ENCODE data around the gene AXDND1. TPM values are rescaled to one million over a fixed set of nuclear protein-coding genes. Genes with fewer than 3 reads are reported as not detected.
"Not testable (repeated sequence)": the region's sequence is repeated elsewhere in the genome, so short reads cannot be mapped to it uniquely, and the experiment has no call there.

The AXDND1 gene
- total RNA-seq, 1 donor from 2014 or later = 7.5 TPM

DNA sequence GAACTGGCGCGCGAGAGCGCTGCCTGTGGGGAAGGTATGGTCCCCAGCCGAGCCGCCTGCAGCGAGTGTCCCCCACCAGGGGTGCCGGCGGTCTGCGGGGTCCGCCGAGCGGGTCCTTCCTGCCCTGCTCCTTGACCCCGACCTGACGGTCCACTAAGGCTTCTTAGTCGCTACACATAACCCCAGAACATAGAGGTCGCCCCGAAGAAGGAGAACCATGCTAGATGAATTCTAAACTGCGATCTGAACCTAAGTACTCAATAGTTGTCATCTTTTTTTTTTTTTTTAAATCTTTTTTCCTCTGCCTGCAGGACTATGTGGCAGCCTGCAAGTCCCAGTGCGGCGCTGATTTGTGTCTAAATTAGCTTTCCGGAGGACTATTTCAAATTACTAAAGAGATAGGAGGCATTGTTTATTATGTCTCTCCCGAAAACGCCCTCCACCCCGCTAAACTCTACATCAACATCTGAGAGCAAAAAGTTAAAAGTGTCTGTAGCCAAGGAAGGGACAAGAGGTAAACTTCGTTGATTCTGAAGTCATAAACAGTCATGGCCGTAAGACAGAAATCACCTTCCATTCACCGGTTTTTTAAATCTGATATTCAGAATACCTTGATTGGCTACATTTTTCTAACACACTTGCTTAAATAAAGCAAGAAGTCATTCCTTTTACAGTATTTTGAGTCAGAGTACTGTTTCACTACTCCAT lies 476 bp downstream of the AXDND1 start:
- DNase-seq (ENCODE audit: low spot score) = no peak

DNA sequence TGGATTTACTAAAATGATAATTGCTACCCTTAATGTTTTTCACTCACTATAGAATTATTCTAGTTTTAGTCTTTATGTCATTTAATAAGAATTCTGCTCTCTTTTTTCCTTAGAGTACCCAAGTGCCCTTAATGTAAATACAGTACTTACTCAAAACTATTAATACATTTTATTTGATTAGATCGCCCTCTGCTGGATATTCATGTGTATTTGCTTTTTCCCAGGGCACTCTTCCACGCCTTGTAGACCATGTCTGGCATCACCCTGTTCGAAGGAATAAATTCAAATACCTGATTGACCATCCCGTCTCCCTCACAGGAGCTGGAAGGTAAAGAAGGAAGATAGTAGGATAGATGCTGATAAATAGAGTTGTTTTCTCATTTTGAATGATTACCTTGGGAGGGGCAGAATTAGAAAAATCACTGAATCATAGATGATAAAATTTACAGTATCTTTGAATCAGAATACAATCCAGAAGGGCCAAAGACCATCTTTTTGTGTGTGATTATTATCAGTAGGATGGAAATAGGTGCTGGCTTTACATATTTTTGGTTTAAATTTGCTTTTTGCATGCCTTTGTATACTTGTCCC lies 4.1 kb downstream of the AXDND1 start:
- peak; percentile 77 for DNase-seq (ENCODE audit: low spot score)

DNA sequence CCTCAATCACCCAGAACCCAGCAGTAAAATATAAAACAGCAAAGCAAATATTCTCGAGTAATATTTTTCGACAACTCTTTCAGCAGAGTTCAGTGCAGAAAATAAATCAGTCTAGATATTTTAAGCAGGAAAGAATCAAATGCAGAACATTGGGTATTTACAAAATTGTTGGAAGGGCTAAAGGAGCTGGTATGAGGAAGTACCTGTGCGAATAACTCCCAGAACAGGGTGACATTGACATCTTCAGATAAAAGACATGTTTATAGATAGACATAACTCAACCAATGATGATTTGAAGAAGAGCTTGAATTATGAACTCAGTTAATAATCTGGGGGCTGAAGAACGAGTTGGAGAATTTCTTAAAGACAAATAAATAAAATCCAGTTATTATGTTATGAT lies 6.4 kb downstream of the AXDND1 start:
- DNase-seq (ENCODE audit: low spot score) = no peak

DNA sequence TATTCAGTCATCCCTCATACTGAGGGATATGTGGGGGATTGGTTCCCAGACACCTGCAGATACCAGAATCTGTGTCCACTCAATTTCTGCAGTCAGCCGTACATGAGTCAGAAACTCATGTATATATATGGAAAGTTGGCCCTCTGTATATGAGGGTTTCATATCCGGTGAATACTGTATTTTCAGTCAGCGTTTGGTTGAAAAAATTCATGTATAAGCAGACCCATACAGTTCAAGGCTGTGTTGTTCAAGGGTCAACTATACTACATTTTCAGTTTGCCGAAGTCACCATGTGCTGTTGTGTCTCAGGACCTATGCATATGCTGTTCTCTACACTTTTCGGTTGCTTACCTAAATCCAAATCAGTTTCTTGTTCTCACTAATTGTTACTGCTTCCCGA lies 10.5 kb downstream of the AXDND1 start:
- DNase-seq (ENCODE audit: low spot score) = no peak

DNA sequence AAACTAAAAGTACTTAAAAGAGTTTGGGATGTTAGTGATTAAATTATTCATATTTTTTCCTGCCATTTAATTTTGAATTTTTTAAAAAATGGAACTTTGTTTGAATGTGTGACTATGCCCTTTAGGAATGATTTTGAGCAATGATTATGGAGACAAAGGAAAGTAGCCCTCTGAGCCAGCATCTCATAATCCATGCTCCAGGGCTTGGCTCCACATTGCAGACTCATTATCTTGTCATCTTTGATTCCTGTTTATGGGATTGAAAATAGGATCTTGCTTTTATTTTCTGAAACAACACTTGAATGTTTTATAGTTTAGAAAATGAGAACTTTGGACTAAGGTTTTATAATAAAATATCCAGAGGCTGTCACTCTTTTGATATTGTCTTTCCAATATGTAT lies 14.5 kb downstream of the AXDND1 start:
- no peak for DNase-seq (ENCODE audit: low spot score)

DNA sequence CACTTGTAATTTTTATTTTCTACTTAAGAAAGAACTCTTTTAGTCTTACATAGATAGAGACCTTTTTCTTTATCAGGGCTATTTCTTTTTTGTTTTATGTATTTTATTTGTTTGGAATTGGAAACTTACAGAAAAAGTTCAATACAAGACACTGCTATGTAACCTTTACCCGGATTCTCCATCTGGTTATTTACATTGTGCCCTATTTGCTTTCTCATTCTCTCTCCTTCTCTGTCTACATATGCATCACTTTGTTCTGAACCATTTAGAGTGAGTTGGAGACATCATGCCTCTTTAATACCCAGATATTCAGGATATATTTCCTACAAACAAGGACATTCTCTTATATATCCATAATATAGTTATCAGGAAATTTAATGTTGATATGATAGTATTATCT lies 18.3 kb downstream of the AXDND1 start:
- no peak for DNase-seq (ENCODE audit: low spot score)

DNA sequence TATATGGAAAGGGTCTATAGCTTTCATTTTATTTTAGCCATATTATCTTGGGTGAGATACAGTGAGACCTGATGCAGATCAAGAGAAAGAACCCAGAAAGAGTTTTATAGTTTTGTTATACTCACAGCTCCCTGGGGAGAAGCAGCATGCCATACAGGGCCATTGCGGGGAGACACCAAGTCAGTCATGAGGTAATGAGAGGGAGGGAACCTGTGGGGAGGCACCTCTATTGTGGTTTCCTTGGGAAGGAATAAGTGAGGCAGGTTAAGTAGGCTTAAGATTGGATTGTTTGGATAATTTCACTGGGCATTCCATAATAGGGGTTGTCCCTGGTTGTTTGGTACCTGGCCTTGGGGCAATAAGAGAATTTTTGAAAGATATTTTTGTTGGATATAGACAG lies 19.7 kb downstream of the AXDND1 start:
- DNase-seq (ENCODE audit: low spot score) = no peak

DNA sequence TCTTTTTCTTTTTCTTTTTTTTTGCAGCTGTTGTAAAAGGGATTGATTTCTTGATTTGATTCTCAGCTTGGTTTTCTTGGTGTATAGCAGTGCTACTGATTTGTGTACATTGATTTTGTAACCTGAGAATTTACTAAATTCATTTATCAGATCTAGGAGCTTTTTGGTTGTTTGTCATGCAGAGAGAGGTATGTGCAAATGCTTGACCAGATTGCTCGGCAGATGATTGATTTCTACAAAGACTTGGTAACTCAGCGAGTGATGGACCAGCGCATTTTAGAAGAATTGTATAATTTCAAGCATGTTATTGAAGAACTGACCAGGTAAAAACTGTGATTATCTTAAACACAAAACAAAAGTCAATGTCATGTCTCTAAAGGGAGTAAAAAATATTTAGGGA lies 27.9 kb downstream of the AXDND1 start:
- no peak for DNase-seq (ENCODE audit: low spot score)

DNA sequence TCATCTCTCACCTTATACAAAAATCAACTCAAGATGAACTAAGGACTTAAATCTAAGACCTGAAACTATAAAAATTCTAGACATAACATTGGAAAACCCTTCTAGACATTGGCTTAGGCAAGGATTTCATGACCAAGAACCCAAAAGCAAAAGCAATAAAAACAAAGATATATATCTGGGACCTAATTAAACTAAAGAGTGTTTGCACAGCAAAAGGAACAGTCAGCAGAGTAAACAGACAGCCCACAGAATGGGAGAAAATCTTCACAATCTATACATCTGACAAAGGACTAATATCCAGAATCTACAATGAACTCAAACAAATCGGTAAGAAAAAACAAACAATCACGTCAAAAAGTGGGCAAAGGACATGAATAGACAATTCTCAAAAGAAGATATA lies 33.6 kb downstream of the AXDND1 start:
- DNase-seq (ENCODE audit: low spot score) = not testable (repeated sequence)

DNA sequence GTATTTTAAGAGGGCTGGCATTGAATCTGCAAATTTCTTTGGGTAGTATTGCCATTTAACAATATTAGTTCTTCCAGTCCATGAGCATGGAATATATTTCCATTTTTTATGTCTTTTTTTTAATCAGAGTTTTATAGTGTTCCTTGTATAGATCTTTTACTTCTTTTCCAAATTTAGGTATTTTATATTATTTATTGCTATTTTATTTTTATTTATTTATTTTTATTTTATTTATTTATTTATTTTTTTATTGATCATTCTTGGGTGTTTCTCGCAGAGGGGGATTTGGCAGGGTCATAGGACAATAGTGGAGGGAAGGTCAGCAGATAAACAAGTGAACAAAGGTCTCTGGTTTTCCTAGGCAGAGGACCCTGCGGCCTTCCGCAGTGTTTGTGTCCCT lies 52.0 kb downstream of the AXDND1 start:
- not testable (repeated sequence) for DNase-seq (ENCODE audit: low spot score)

DNA sequence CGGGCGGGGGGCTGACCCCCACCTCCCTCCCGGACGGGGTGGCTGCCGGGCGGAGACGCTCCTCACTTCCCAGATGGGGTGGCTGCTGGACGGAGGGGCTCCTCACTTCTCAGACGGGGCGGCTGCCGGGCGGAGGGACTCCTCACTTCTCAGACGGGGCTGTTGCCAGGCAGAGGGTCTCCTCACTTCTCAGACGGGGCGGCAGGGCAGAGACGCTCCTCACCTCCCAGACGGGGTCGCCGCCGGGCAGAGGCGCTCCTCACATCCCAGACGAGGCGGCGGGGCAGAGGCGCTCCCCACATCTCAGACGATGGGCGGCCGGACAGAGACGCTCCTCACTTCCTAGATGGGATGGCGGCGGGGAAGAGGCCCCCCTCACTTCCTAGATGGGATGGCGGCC lies 52.9 kb downstream of the AXDND1 start:
- not testable (repeated sequence) for DNase-seq (ENCODE audit: low spot score)

DNA sequence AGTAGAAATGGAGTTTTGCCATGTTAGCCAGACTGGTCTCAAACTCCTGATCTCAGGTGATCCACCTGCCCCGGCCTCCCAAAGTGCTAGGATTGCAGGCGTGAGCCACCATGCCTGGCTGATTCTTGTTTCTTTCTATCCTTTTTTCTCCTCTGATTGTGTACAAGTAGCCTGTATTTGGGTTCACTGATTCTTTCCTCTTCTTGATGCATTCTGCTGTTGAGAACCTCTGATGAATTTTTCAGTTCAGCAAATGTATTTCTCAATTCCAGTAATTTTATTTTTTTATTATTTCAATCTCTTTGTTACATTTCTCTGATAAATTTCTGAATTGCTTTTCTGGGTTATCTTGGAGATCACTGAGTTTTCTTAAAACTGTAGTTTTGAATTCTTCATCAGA lies 58.8 kb downstream of the AXDND1 start:
- DNase-seq (ENCODE audit: low spot score) = no peak

DNA sequence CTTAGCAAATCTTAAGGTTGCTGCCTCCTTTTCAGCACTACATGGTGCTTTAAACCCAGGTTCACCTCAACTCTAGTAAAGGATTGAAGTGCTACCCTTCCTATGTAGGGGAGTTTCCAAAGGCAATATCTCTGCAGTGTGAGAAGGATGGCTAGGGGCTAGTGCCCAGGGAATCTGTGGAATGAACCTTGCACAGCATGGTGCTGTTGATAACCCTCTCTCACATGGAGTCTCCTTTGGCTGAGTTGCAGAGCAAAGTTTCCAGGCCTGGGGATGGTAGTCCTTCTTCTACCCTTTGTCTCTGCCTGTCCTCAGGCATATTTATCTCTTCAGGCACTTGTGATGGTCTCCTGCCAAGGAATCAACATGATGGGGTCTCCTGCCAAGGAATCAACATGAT lies 59.4 kb downstream of the AXDND1 start:
- no peak for DNase-seq (ENCODE audit: low spot score)

DNA sequence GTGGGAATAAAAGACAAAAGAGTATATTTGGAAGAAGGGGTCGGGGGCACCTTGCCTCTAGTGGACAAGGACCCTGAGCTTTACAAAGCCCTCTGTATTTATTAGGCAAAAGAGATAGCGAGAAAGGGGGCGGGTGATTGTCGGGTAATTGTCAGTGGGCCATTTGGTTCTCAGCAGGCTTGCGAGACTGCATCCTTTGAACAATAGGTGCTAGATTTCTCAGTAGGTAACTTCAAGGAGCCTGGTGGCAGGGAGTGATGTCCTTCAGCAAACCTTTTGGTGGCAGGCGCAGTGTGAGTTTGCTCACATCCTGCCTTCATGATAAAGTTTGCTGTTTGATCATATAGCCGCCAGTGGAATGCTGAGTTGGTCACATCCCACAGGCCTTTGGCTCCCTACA lies 71.4 kb downstream of the AXDND1 start:
- no peak for DNase-seq (ENCODE audit: low spot score)

DNA sequence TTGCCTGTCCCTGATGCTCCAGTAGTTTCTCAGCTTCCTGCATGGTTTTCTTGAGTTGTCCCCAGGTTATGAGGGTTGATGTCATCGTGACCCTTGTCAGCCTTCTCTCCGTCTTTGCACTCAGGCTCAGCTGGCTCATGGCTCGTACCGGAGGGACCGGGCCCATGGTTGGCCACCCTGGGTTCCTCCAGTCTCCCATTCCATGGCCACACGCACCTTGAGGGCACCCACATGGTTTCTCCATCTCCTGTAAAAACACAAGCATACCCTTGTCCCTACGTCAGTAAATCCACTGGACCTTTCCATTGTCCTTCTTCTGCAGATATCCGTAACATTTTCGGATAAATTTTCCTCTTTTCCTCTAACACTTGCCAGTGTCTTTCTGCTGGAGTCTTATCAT lies 73.9 kb downstream of the AXDND1 start:
- not testable (repeated sequence) for DNase-seq (ENCODE audit: low spot score)

DNA sequence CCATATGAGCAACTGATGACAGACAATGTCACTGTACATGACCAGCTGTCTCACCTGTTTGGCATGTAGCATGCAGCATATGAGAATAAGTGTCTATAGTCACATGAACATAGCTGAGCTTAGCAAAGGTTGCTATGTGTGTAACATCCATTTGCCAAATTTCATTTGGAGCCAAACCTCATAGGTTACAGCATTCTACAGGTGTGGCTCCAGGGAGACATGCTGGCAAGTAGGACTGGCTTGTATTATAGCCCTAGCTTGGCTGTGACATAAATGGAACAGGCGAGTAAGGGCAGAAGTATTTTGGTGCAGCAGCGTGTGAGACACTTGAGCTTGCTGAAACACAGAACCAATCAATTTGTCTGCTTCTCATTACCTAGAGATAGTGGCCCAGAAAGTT lies 74.5 kb downstream of the AXDND1 start:
- DNase-seq (ENCODE audit: low spot score) = not testable (repeated sequence)

DNA sequence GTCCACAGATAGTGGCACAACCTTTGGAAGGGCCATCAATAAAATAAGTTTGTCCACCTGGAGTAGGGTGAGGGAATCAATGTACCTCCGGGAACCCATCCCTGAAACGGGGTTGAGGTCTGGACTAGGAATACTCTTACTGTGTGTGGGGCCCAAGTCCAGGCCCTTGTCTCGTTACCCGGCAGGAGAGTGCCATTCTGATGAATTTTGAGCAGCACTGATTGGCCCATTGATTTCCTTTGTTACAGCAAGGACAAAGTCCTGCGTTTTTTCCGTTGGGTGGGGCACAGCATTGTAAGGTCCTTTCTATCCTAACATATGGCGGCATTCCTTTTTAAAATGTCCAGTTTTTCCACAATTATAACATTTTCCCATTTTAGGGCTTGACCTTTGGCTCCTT lies 75.2 kb downstream of the AXDND1 start:
- DNase-seq (ENCODE audit: low spot score) = no peak

DNA sequence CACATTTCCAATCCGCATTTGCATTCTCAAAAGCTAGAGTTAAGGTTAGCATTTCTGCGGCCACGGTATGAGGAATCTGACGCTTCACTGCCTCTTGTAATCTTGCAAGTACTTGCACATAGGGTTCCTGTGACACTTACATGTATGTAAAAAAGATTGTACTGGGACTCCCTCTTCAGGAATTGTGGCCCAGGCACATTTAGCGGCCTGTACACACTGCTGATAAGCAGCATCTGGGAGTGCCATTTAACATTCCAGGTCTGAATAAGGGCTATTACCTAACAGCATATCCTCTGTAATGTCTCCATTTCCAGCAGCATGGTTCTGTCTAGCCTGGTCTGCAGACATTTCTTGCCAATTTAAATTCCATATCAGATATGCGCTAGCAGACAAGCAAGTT lies 75.7 kb downstream of the AXDND1 start:
- DNase-seq (ENCODE audit: low spot score) = no peak

DNA sequence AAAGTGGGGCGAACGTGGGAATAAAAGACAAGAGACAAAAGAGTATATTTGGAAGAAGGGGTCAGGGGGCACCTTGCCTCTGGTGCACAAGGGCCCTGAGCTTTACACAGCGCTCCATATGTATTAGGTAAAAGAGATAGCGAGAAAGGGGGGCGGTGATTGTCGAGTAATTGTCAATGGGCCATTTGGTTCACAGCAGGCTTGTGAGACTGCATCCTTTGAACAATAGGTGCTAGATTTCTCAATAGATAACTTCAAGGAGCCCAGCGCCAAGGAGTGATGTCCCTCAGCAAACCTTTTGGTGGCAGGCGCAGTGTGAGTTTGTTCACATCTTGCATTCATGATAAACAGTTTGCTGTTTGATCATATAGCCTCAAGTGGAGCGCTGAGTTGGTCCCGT lies 77.1 kb downstream of the AXDND1 start:
- not testable (repeated sequence) for DNase-seq (ENCODE audit: low spot score)

DNA sequence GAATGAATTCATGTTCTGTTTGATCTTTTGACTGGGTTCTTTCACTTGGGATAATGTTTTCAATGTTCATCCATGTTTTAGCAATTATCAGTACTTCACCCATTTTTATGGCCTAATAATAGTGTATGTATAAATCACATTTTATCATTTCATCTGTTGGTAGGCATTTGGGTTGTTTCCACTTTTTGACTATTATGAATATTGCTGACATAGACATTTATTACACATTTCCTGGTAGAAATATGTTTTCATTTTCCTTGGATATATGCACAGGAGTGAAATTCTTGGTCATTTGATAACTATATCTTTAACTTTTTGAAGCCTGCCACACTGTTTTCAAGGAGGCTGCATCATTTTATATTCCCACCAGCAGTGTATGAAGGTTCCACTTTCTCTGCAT lies 79.8 kb downstream of the AXDND1 start:
- no peak for DNase-seq (ENCODE audit: low spot score)

DNA sequence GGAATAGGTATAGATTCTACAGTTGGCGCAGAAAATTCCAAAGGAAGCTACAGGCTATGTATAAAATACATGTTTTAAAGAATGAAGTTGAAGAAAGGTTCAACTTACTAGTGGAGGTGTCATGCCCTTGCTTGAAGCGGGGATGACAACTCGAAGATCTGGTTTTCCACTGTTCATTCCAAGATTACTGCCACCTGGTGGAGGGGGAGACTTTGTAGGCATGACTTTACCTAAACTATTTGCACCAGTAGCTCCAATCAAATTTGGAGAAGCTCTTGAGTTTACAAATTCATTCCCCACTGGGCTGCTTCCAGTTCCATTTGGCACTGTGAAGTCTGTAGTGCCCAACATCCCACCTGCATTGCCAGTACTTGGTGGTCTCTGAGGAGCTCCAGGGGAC lies 81.7 kb downstream of the AXDND1 start:
- no peak for DNase-seq (ENCODE audit: low spot score)

DNA sequence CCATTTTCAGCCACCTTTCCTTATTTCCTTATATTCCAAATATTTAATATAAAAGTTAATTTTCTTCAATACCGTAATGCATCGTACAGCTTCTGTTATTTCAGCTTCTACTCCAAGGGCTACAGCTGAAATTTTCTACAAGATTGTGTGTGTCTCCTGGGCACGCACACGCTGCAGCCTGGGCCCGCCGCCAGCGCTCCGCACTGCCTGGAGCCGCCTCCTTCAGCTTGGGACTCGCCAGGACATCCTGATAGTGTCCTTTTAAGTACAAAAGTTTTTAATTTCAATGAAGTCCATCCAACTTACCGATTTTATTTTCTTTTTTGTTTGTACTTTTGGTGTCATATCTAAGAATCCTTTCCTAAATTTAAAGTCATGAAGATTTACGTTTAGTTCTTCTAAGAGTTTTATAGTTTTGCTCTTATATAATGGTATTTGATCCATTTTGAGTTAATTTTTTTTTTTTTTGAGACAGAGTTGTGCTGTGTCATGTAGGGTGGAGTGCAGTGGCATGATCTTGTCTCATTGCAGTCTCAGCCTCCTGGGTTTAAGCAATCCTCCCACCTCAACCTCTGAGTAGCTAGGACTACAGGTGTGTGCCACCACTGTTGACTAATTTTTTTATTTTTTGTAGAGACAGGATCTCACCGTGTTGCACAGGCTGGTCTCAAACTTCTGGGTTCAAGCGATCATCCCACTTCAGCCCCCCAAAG lies 82.8 kb downstream of the AXDND1 start:
- no peak for DNase-seq (ENCODE audit: low spot score)

DNA sequence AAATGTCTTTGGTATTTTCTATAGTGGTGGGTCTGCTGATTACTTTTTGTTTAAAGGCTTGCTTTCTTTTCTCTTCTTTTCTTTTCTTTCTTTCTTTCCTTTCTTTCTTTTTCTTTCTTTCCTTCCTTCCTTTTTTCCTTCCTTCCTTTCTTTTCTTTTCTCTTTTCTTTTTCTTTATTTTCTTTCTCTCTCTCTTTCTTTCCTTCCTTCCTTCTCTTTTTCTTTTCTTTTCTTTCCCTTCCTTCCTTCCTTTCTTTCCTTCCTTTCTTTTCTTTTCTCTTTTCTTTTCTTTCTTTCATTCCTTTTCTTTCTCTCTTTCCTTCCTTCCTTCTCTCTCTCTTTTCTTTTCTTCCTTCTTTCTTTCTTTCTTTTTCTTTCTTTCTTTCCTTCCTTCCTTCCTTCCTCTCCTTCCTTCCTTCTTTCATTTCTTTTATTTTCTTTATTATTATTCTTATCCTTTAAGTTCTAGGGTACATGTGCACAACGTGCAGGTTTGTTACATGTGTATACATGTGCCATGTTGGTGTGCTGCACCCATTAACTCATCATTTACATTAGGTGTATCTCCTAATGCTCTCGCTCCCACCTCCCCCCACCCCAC lies 93.9 kb downstream of the AXDND1 start:
- DNase-seq (ENCODE audit: low spot score) = not testable (repeated sequence)

Data from umbilical cord (tissue), 2 donors.